Measurements from ENCODE around the gene RUNX2.

DNA sequence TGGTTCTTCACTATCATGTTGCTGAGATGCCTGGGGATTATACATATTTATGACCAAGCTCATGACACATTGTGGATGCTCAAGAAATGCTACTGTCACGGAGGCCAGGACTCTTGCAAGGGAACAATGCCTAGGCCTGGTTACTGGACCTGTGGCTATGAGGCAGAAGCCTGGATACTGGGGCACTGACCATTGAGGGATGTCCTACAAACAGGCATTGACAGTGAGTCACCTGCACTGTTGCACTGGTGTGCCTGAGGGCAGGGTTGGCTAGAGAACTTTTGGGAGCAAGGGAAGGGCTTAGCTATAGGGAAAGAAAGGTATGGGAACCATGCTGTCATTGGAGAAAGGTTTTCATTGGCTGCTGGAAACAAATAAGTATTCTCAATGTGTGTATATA lies 362.7 kb downstream of the RUNX2 start:
- TF ChIP-seq ZNF37A (tag by site-specific recombination; IDR thresholded peaks at IDR 0.05): no peak
- TF ChIP-seq, protein P1, sequence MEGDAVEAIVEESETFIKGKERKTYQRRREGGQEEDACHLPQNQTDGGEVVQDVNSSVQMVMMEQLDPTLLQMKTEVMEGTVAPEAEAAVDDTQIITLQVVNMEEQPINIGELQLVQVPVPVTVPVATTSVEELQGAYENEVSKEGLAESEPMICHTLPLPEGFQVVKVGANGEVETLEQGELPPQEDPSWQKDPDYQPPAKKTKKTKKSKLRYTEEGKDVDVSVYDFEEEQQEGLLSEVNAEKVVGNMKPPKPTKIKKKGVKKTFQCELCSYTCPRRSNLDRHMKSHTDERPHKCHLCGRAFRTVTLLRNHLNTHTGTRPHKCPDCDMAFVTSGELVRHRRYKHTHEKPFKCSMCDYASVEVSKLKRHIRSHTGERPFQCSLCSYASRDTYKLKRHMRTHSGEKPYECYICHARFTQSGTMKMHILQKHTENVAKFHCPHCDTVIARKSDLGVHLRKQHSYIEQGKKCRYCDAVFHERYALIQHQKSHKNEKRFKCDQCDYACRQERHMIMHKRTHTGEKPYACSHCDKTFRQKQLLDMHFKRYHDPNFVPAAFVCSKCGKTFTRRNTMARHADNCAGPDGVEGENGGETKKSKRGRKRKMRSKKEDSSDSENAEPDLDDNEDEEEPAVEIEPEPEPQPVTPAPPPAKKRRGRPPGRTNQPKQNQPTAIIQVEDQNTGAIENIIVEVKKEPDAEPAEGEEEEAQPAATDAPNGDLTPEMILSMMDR (tag by site-specific recombination; IDR thresholded peaks at IDR 0.05): no peak
- TF ChIP-seq ZSCAN30 (tag by site-specific recombination; IDR thresholded peaks at IDR 0.05): no peak
- TF ChIP-seq ZNF561 (tag by site-specific recombination; IDR thresholded peaks at IDR 0.05; ENCODE audit: borderline replicate concordance): no peak
